ENCODE measurements around the gene LGR6. TPM values are rescaled to one million over a fixed set of nuclear protein-coding genes. Genes with fewer than 3 reads are reported as not detected.
A peak's percentile ranks its signal among the peaks of the same experiment; 100 is the strongest.
"Not testable (repeated sequence)": the region's sequence is repeated elsewhere in the genome, so short reads cannot be mapped to it uniquely, and the experiment has no call there.

The LGR6 gene
- total RNA-seq, 6 experiments from 2014 or later: 0.17 to 2.0 (median 1.0) TPM

DNA sequence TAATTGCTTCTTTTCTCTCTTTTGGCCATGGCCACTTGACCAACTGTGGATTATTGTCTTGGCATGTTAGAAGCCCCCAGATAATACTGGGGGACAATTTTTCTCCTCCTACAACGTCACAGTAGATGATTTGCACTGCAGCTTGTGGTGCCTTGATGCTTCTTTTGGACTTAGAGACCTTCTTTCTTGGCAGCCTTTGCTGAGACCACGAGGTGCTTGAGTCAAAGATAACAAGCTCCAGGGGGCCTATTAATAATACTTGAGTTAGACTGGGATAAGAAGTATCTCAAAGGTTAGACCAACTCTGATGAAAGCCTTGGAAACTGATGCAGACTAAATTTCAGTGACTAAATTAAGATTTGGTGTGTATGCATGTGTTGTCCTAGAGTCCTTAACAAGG, 158.1 kb downstream of the LGR6 start:
- WGBS (ENCODE audit: insufficient coverage, low coverage, low lambda C conversion rate, missing lambda C conversion rate): 73% methylated on average over 2 of the region's 2 CpGs
- ATAC-seq: no peak
- DNase-seq: no peak
- intact Hi-C loops (cut with DNase I): no loop called here
- H3K4me1 ChIP-seq: peaks cover 0 to 10% (median 3%) of the 10 kb centered on the region in 4 donors
- H3K27me3 ChIP-seq: no peaks in the 10 kb centered on the region
- TF ChIP-seq, protein P1, sequence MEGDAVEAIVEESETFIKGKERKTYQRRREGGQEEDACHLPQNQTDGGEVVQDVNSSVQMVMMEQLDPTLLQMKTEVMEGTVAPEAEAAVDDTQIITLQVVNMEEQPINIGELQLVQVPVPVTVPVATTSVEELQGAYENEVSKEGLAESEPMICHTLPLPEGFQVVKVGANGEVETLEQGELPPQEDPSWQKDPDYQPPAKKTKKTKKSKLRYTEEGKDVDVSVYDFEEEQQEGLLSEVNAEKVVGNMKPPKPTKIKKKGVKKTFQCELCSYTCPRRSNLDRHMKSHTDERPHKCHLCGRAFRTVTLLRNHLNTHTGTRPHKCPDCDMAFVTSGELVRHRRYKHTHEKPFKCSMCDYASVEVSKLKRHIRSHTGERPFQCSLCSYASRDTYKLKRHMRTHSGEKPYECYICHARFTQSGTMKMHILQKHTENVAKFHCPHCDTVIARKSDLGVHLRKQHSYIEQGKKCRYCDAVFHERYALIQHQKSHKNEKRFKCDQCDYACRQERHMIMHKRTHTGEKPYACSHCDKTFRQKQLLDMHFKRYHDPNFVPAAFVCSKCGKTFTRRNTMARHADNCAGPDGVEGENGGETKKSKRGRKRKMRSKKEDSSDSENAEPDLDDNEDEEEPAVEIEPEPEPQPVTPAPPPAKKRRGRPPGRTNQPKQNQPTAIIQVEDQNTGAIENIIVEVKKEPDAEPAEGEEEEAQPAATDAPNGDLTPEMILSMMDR (IDR thresholded peaks at IDR 0.05): no peak
- TF ChIP-seq POLR2A (IDR thresholded peaks at IDR 0.05): no peak
- no peak overlapping the region for H3K27ac ChIP-seq
- no peak overlapping the region for H3K4me3 ChIP-seq
- H3K36me3 ChIP-seq: no peaks in the 10 kb centered on the region
- H3K9me3 ChIP-seq: no peaks in the 10 kb centered on the region

- ATAC-seq; H3K9me3 ChIP-seq; intact Hi-C loops (cut with DNase I); H3K36me3 ChIP-seq; H3K4me3 ChIP-seq; H3K27me3 ChIP-seq; H3K4me1 ChIP-seq; DNase-seq: not testable (repeated sequence)
- H3K27ac ChIP-seq: peak overlapping the region in 1 of 3 donors; percentile 6
- 92% methylated on average over 7 of the region's 11 CpGs for WGBS (ENCODE audit: insufficient coverage, low coverage, low lambda C conversion rate, missing lambda C conversion rate)
Observed at GRCh38 chr1:202352583-202353197, 159.1 kb downstream of the LGR6 start.

DNA sequence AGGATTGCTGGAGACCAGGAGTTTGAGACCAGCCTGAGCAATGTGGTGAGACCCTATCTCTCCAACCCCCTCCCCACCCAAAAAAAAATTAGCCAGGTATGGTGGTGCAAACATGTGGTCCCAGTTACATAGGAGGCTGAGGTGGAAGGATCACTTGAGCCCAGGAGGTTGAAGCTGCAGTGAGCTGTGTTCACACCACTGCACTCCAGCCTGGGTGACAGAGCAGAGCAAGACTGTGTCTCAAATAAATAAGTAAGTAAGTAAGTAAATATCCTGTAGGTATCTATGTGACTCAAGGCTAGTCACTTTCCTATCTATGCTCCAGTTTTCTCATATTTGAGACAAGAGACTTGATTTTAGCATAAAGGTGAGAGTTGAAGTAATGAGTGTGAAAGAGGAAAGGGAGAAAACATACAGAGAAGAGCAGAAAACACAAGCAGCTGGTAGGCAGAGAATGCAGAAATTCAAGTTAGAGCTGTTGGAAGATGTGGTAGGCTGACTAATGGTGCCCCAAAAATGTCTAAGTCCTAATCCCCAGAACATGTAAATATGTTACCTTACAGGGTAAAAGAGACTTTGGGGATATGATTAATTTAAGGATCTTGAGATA, 162.4 kb downstream of the LGR6 start:
- ATAC-seq (no peak), DNase-seq (no peak)
- TF ChIP-seq, protein P1 (IDR thresholded peaks at IDR 0.05): no peak
- TF ChIP-seq POLR2A (IDR thresholded peaks at IDR 0.05): no peak
- Histone ChIP-seq H3K36me3 (no peaks in the 10 kb centered on the region), H3K4me1 (no peaks in the 10 kb centered on the region), H3K27ac (no peak overlapping the region), H3K27me3 (no peaks in the 10 kb centered on the region), H3K9me3 (no peaks in the 10 kb centered on the region), H3K4me3 (no peak overlapping the region)
- intact Hi-C loops (cut with DNase I): no loop called here

DNA sequence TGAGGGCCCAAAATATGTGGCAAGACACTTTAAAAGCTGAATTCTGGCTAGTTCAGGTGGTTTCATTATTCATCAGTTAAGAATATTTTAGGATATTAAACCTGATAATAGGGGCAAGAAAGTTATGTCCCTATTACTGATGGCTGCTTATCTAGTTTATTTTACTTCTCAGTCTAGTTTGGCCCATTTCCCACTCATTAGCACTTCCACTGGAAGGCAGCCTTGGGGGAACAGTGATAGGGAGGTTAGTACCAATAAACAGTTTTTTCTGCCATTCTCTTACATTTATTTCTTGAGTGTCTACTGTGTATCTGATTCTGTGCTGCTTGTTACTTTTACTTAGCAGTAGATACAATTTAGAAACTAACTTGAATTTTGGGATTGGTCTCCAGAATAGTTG, 163.9 kb downstream of the LGR6 start:
- Histone ChIP-seq H3K27ac (no peak overlapping the region), H3K9me3 (no peaks in the 10 kb centered on the region), H3K4me1 (no peaks in the 10 kb centered on the region), H3K27me3 (no peaks in the 10 kb centered on the region), H3K36me3 (no peaks in the 10 kb centered on the region), H3K4me3 (no peak overlapping the region)
- DNase-seq (no peak), ATAC-seq (no peak)
- TF ChIP-seq, protein P1 (IDR thresholded peaks at IDR 0.05): no peak
- no peak for TF ChIP-seq POLR2A (IDR thresholded peaks at IDR 0.05)
- intact Hi-C loops (cut with DNase I): no loop called here

- H3K27me3 ChIP-seq: no peaks in the 10 kb centered on the region
- no peak for TF ChIP-seq POLR2A (IDR thresholded peaks at IDR 0.05)
- TF ChIP-seq, protein P1 (IDR thresholded peaks at IDR 0.05): no peak
- DNase-seq: no peak
- H3K27ac ChIP-seq: no peak overlapping the region
- no peaks in the 10 kb centered on the region for H3K9me3 ChIP-seq
- H3K4me3 ChIP-seq: no peak overlapping the region
- intact Hi-C loops (cut with DNase I): no loop called here
- H3K36me3 ChIP-seq: no peaks in the 10 kb centered on the region
- ATAC-seq: no peak
- H3K4me1 ChIP-seq: no peaks in the 10 kb centered on the region
- 76% methylated on average over 2 of the region's 2 CpGs for WGBS (ENCODE audit: insufficient coverage, low coverage, low lambda C conversion rate, missing lambda C conversion rate)
Observed at GRCh38 chr1:202361224-202361623, 167.6 kb downstream of the LGR6 start.

Measured in right lobe of liver (tissue), 6 donors.